ENCODE data around the gene RUFY1.

DNA sequence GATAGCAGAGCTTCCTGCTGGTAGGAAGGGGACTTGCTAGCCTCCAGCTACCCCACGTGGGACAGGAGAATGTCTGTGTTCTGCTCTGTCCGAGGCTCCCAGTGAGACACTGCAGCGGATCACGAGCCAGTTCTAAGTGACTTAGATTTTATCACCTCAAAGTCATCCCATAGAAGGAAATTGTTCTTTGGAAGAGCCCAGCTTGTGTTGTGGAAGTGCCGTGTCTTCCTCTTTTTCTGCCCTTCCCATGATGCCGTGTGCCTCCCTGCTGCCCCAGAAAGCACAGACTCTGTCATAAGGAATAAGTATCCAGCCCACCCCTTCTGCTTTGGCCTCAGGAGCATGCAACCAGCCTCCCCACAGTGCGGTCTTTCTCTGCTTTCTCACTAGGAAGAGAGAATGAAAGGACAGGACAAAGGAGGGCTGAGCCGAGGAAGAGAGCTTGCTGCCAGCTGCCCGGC is 35.6 kb downstream of the RUFY1 start:
- TF ChIP-seq, protein P1, sequence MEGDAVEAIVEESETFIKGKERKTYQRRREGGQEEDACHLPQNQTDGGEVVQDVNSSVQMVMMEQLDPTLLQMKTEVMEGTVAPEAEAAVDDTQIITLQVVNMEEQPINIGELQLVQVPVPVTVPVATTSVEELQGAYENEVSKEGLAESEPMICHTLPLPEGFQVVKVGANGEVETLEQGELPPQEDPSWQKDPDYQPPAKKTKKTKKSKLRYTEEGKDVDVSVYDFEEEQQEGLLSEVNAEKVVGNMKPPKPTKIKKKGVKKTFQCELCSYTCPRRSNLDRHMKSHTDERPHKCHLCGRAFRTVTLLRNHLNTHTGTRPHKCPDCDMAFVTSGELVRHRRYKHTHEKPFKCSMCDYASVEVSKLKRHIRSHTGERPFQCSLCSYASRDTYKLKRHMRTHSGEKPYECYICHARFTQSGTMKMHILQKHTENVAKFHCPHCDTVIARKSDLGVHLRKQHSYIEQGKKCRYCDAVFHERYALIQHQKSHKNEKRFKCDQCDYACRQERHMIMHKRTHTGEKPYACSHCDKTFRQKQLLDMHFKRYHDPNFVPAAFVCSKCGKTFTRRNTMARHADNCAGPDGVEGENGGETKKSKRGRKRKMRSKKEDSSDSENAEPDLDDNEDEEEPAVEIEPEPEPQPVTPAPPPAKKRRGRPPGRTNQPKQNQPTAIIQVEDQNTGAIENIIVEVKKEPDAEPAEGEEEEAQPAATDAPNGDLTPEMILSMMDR (IDR thresholded peaks at IDR 0.05; ENCODE audit: borderline replicate concordance, extremely low read depth, low read length, poor library complexity, severe bottlenecking): no peak
- no peak for TF ChIP-seq EZH2 (IDR thresholded peaks at IDR 0.05; ENCODE audit: borderline replicate concordance, low read depth, low read length, severe bottlenecking)

Measured in DND-41 (cell line).